ENCODE measurements around the gene NFYC.

The NFYC gene

DNA sequence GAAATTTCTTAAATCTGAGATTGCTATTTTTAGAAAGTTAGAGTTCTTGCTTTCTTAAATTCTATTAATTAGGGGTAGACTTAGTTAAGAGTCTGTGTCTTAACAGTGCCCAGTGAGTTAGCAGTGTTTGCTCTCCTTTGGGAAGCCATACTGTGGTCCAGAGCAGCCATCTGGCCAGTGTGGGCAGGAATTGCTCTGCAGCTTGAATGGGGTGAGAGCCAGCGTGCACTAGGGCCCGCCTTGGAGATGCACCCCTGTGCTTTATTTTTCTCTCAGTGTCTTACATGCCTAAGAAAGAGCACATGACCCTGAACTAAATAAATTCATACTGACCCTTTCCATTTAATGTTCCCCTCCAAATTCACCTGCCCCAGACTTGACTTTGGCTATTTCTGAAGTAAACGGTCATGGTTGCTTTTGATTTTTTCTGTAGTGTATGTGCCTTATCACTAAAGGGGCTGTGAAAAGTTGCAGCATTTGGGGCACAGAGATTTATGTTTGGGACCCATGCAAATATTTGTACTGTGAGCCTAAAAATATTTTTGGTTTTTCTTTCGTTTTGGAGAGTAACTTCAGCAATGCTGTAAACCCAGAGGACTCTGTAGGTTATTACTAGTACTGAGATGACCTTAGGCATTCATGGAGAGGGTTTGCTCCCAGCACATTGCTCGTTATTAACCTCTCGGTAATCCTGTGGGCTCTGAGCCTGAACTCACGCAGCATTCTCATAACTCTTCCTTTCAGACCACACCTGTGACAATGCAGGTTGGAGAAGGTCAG, 70.8 kb downstream of the NFYC start:
- DNase-seq, result no peak

GRCh38 chr1:40763742-40764532, 72.4 kb downstream of the NFYC start:
- no peak for DNase-seq

- no peak for DNase-seq
These were observed 73.5 kb downstream of the NFYC start for GRCh38 chr1:40764981-40765380.

DNA sequence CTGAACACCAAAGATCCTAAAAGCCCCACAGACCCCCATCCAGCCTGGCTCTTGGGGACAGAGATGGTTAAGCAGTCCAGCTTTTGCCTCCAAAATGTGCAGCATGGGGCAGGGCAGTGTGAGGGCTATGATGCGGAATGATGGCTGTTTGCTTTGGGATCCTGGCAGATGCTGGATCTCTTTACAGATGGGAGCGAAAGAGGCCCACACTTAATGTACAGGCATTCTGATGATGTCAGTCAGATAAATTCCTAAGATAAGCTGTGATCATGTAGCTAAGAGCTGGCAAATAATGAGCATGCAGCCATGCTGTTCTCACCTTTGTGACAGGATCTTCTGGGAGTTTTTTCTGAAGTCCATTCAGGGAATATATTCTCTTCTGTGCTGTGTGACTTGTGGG, 74.5 kb downstream of the NFYC start:
- DNase-seq, result no peak

- no peak for DNase-seq
These were observed 75.1 kb downstream of the NFYC start for GRCh38 chr1:40766560-40766959.

DNA sequence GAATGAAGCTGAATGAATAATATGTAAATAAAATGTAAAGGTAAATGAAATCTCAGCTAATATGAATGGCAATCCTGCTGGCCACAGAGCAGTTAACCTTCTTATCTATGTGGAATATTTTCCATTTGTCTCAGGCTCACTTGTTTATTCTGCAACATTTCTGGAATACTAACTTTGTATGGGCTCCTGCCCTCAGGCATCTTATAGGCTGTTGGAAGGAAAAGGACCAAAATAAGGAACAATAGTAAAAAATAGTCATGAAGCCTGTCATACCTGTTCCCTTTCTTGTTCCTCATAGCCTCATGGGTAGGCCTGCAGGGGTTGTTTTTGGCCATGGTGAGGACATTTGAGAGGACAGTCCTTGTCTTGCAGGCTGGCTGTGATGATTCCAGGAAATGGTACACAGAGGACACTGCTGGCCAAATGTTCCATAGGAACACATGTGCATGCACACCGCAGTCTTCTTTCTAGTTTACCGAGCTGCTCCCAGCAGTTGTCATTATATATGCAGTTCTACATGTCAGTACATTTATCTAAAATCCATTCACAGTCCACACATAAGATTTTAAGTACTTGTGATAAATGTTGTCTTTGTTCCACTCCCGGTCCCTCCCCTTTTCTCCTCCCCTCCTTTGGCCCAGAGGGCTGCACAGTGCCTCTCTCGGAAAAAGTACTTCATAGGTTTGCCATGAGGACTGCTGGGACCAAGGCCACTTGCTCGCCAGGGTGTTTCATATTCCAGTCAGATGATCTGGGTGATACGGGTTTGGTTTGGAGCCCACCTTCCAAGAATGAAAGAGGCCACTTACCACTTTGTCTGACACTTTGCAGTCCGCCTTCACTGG, 76.9 kb downstream of the NFYC start:
- DNase-seq, result no peak

DNA sequence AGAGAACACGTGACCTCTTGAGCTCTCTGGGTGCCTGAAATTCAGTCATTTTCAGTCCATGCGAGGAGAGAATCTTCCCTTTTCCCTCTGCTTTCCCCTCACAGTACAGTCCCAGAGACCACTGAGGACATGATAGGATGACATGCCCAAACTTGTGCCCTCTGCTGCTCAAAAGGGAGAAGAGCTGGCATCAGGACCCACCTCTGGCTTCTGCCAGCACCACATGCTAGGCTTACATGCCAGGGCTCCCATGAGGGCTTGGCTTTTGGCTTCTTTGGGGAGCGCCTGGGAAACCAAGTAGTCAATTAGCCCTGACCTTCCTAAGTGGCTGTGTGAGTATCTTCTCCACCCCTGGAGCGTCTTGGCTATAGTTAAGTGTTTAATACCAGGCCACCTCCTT, 78.3 kb downstream of the NFYC start:
- DNase-seq, result no peak

DNA sequence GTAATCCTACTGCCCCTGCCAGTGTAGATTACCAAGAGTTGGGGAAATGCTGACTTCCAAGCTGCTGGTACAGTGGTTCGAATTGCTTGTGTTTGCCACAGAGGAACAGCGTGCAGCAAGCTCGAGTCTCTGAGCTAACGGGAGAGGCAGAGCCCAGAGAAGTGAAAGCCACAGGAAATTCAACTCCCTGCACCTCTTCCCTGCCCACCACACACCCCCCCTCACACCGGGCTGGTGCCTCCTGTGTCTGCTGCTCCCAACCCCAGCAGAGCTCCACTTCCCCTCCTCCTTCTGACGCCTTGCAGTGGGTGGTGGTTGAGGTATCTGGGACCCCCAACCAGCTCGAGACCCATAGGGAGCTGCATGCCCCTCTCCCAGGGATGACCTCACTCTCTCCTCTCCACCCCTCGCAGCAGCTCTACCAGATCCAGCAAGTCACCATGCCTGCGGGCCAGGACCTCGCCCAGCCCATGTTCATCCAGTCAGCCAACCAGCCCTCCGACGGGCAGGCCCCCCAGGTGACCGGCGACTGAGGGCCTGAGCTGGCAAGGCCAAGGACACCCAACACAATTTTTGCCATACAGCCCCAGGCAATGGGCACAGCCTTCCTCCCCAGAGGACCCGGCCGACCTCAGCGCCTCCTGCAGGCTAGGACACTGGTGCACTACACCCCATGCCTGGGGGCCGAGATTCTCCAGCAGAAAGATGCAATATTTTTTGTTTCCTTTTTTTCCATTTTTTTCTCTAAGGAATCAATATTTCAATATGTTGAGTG, 79.0 kb downstream of the NFYC start:
- no peak for DNase-seq

DNA sequence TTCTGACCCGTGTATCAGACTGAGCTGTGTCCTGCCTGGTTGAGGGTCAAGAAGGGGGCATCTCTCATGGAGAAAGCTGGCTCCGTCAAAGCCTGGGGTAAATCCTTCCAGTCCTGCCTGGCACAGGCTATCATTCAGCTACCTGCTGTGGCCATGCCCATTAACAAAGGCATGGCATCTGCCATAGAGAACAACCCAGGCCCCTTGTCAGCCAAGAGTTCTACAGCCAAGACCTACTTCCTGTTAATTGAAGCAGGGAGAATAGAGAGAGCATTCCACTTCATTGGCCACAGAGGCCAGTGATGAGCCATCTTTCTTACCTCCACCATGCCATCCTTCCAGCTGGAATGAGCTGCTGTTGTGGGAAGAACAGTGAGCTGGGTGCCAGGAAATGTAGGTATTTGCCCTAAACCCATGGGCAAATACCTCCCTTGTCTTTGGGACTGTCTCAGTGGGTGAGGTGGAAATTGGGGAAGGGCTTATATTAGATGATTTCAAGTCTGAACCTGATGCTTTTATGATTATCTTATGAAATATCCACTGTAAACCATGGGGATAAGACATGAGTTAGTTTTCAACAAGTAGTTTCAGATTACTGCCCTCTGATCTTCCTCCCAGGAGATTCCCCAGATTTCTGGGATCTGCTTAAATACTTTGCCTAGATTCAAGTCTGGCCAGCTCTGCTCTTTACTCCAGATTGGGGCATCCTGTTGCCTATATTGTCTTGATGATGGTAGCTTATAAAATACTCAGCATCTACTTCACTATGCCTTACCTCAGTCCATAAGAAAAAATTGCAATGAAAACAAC, 80.8 kb downstream of the NFYC start:
- no peak for DNase-seq

- DNase-seq, result no peak
These were observed 82.3 kb downstream of the NFYC start for GRCh38 chr1:40773748-40774265.

DNA sequence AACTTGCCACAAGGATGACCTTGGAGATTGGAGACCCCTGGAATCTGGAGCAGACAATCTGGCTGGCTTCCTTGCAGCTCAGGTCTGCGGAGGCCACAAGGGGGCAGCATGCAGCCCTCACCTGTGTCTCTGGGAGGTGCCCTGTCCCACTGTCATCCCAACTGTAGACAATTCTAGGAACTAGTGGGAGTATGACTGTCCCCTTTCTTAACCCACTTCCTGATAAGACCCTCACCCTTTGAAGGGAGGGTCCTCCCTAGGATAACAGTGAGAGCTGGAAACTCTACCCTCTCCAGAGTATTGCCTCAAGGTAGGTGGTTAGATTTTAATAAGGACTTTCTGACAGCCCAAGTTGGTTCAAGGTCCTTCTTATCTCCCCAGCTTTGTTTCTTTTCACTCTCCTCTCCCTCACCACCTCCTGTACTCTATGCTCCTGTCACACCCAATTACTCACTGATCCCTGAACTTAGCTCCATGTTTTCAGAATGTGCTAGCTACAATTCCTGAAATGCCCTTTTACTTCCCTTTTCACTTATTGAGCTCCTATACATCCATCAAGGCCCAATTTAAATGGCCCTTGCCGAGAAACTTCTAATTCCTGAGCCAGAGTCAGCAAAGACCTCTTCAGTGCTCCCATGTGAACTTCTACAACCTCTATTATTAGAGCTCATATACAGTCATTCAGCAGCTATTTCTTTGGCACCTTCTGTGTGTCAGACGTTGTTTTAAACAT, 82.9 kb downstream of the NFYC start:
- no peak for DNase-seq

- no peak for DNase-seq
These were observed 85.0 kb downstream of the NFYC start for GRCh38 chr1:40776236-40777072.

- DNase-seq, result no peak
These were observed 85.9 kb downstream of the NFYC start for GRCh38 chr1:40777224-40777970.

GRCh38 chr1:40780678-40781607, 89.4 kb downstream of the NFYC start:
- DNase-seq, result no peak

- DNase-seq, result no peak
These were observed 90.1 kb downstream of the NFYC start for GRCh38 chr1:40781608-40781971.

- DNase-seq, result no peak
These were observed 91.0 kb downstream of the NFYC start for GRCh38 chr1:40782371-40782956.

Measured in fibroblast of skin of scalp (primary cell).